ENCODE data around the gene IQSEC3.

The IQSEC3 gene

DNA sequence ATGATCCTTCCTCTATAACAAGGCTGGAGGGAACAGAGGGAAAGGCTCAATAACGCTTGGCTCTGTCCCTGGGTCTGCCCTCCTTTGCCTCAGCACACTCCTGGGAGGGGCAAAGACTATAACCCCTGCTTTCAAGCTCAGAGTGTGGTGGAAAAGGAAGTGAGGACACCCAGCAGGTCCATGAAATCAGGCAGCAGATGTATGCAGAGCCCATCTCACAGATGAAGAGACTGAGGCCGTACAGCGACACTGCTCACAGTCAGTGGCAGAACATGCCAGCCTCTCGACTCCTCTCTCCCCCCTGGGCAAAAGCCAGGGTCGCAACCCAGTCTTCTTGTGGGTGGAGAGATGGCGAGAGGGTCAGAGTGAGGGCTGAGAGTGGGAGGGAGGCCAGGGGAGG is 107.6 kb downstream of the IQSEC3 start:
- no peak overlapping the region for H2AFZ ChIP-seq (ENCODE audit: low read depth, low read length)
- no peak overlapping the region for H3K4me3 ChIP-seq (ENCODE audit: low read length)
- H3K9me3 ChIP-seq (ENCODE audit: low read length), result no peaks in the 10 kb centered on the region
- H3K4me1 ChIP-seq (ENCODE audit: insufficient read depth, low read length), result peaks cover 7% of the 10 kb centered on the region
- no peaks in the 10 kb centered on the region for H3K36me3 ChIP-seq (ENCODE audit: insufficient read depth, low read length)
- H3K27me3 ChIP-seq (ENCODE audit: insufficient read depth, low read length), result peaks cover 20% of the 10 kb centered on the region

DNA sequence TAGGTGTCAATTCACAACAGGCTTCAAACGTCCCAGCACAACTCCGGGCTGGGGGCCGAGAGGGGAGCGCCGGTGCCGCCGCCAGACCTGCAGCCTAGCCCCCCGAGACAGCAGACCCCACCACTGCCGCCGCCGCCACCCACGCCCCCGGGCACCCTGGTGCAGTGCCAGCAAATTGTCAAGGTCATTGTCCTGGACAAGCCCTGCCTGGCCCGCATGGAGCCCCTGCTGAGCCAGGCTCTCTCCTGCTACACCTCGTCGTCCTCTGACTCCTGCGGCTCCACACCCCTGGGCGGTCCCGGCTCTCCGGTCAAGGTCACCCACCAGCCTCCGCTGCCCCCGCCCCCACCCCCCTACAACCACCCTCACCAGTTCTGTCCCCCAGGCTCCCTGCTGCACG is 108.0 kb downstream of the IQSEC3 start:
- Histone ChIP-seq H3K36me3 (ENCODE audit: insufficient read depth, low read length) (no peaks in the 10 kb centered on the region), H3K27me3 (ENCODE audit: insufficient read depth, low read length) (peaks cover 17% of the 10 kb centered on the region), H2AFZ (ENCODE audit: low read depth, low read length) (no peak overlapping the region), H3K4me3 (ENCODE audit: low read length) (no peak overlapping the region), H3K4me1 (ENCODE audit: insufficient read depth, low read length) (peaks cover 7% of the 10 kb centered on the region), H3K9me3 (ENCODE audit: low read length) (no peaks in the 10 kb centered on the region)

DNA sequence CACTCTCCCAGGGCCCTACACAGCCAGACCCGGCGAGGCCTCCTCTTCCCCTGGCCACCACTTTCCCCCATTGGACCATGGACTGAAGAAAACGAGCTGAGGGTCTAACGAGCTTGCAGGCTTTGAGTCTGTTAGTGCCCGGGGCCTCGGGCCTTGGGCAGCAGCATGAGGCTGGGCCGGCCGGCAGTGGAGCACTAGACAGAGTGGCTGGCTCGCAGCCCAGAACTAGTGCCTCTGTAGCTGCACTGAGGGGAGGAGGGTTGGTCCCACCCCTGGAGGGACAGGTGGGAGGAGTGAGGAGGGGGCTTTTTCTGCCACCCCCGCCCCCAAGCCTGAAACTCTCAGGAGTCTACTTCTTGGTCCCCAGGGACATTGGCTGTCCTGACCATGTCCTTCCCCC is 108.7 kb downstream of the IQSEC3 start:
- peaks cover under 1% of the 10 kb centered on the region for H3K4me1 ChIP-seq (ENCODE audit: insufficient read depth, low read length)

DNA sequence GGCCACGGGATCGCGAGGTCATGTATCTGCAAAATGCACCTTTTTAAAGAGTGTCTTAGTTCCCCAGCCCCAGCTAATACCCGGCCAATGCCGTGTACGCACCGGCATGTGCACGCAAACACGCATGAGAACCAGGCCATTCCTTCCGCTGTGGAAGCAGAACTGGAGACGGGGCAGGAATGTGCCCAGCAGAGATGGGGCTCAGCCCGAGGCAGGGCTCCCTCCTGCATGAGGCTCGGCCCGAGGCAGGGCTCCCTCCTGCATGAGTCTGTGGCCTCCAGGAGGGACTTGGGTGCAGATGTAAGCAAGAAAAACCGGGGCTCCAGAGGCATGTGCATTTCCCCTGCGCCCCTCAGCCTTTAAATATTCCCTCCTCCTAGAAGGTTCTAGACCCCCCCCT is 109.2 kb downstream of the IQSEC3 start:
- Histone ChIP-seq H3K9me3 (ENCODE audit: low read length) (no peaks in the 10 kb centered on the region), H2AFZ (ENCODE audit: low read depth, low read length) (no peak overlapping the region), H3K4me1 (ENCODE audit: insufficient read depth, low read length) (no peaks in the 10 kb centered on the region), H3K36me3 (ENCODE audit: insufficient read depth, low read length) (no peaks in the 10 kb centered on the region), H3K4me3 (ENCODE audit: low read length) (no peak overlapping the region), H3K27me3 (ENCODE audit: insufficient read depth, low read length) (peaks cover 17% of the 10 kb centered on the region)

More for the DNA sequence above, 108.7 kb downstream of the IQSEC3 start:
- Histone ChIP-seq H3K36me3 (ENCODE audit: insufficient read depth, low read length) (no peaks in the 10 kb centered on the region), H2AFZ (ENCODE audit: low read depth, low read length) (no peak overlapping the region), H3K9me3 (ENCODE audit: low read length) (no peaks in the 10 kb centered on the region), H3K27me3 (ENCODE audit: insufficient read depth, low read length) (peaks cover 17% of the 10 kb centered on the region), H3K4me3 (ENCODE audit: low read length) (no peak overlapping the region)

DNA sequence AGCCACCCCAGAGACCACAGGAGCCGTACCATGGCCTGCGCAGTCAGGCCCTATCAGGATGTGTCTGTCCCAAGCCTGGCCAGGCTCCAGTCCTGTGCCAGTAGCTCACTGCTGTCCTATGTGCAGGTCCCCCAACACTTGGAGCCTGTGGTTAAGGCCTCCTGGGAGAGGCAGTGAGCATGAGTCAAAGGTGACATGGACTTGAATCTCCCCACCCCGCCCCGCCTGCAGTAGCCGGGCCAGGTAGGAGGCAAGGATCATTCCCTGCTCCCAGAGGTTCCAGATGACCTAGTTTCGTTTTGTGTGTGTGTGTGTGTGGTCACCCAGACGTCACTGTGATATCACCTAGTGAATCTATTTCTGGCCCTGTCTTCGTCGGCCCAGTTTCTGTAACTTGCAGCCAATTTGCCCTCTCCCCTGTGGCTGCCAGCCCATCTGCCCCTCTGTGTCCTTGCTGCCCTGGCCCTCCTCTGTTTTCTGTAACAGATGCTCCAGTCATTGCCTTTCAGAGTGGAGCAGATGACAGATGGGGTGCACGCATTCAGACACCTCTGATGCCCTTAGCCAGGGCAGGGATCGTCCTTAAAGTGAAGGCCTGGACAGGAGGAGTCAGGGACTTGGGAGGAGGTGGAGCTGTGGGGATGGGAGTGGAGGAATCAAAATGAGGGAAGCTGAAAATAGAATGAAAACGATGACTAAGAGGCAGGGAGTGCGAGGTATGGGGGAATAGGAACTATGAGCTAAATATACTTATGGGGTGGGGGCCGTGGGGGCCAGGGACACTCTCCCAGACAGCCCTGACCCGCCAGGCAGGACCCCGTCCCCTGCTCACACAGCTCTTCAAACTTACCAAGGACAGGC is 110.0 kb downstream of the IQSEC3 start:
- no peak overlapping the region for H2AFZ ChIP-seq (ENCODE audit: low read depth, low read length)
- H3K36me3 ChIP-seq (ENCODE audit: insufficient read depth, low read length), result no peaks in the 10 kb centered on the region
- no peak overlapping the region for H3K4me3 ChIP-seq (ENCODE audit: low read length)
- no peaks in the 10 kb centered on the region for H3K4me1 ChIP-seq (ENCODE audit: insufficient read depth, low read length)
- H3K27me3 ChIP-seq (ENCODE audit: insufficient read depth, low read length), result peaks cover 12% of the 10 kb centered on the region
- H3K9me3 ChIP-seq (ENCODE audit: low read length), result no peaks in the 10 kb centered on the region

DNA sequence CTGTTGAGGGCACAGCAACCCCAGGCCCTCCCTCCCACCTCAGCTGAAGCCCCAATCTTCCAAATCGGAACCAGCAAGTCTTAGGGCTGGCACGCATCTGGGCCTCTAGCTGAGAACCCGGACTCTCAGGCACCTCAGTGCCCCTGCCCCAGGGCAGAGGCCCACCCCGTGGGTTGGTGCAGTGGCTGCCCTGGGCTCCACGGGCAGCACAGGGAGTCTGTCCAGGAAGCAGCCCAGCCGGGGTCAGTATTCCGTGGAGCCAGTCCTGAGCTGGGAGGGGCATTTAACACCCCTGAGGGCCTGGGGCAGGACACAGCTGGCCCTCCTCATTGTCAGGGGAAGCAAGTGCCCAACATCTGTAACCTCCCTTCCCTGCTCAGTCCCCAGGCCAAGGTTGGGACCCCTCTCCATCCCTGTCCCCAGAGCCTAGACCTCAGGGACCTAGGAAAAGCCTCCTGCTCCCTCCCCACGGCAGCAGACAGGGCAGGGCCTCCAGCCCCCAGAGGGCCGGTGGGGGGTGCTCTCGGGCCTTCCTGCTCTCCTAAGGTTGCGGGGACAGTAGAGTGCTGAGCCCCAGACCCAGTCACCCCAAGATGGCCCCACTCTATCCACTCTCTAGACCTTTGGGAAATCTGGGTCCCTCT is 110.9 kb downstream of the IQSEC3 start:
- Histone ChIP-seq H2AFZ (ENCODE audit: low read depth, low read length) (no peak overlapping the region), H3K36me3 (ENCODE audit: insufficient read depth, low read length) (no peaks in the 10 kb centered on the region), H3K4me1 (ENCODE audit: insufficient read depth, low read length) (no peaks in the 10 kb centered on the region), H3K9me3 (ENCODE audit: low read length) (no peaks in the 10 kb centered on the region), H3K4me3 (ENCODE audit: low read length) (no peak overlapping the region), H3K27me3 (ENCODE audit: insufficient read depth, low read length) (peaks cover 10% of the 10 kb centered on the region)

DNA sequence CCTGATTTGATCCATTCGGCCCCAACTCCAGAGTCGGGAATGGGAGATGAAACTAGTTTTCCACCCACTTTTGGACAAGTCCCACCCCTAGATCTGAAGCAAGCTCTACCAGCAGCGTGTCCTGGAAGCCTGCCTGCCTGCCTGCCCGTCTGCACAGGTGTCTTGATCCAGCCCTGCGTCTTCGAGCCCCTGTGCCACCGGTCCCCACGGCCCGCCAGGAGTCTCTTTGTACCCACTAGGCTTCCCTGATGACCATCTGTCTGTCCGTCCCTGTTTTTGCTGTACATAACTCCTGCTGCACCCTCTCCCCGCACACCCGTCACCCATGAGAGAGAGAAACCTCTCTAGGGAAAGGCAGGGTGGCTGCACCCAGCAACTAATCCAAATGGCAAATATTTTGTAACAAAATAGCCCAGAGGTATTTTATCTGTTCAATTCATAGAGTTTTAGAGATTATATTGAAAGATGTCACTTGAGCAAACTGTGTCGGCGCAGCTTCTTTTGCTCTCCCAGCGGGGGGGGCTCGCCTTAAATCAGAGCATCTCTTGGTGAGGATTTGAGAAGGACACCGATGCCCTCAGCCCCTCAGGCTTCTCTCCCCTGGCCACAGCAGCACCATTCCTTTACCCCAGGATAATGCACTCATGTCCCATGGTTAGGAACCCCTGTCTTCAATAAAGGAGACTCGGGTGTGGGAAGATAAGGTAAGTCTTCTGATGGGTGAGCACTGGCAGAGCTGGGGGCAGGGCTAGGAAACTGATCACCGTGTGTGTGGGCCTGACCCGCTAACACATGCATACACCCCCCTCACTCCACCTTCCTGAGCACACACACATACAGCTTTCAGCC is 111.6 kb downstream of the IQSEC3 start:
- Histone ChIP-seq H3K36me3 (ENCODE audit: insufficient read depth, low read length) (no peaks in the 10 kb centered on the region), H2AFZ (ENCODE audit: low read depth, low read length) (no peak overlapping the region), H3K4me3 (ENCODE audit: low read length) (no peak overlapping the region), H3K9me3 (ENCODE audit: low read length) (no peaks in the 10 kb centered on the region), H3K4me1 (ENCODE audit: insufficient read depth, low read length) (no peaks in the 10 kb centered on the region), H3K27me3 (ENCODE audit: insufficient read depth, low read length) (peaks cover 8% of the 10 kb centered on the region)

DNA sequence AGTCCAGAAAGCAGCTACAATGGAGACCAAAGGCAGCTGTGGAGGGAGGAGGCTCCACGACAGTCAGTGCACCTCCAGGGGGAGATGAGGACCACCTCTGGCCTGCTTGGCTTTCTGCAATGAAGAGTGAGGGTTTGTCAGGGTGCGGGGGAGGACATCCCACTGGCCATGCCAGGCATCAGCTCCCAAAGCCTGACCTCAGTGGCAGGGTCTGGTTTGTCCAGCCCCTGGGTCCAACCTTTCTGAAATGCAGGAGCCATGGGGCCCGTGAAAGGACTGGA is 112.2 kb downstream of the IQSEC3 start:
- Histone ChIP-seq H3K36me3 (ENCODE audit: insufficient read depth, low read length) (no peaks in the 10 kb centered on the region), H3K9me3 (ENCODE audit: low read length) (no peaks in the 10 kb centered on the region), H2AFZ (ENCODE audit: low read depth, low read length) (no peak overlapping the region), H3K27me3 (ENCODE audit: insufficient read depth, low read length) (peaks cover 8% of the 10 kb centered on the region), H3K4me3 (ENCODE audit: low read length) (no peak overlapping the region), H3K4me1 (ENCODE audit: insufficient read depth, low read length) (no peaks in the 10 kb centered on the region)

DNA sequence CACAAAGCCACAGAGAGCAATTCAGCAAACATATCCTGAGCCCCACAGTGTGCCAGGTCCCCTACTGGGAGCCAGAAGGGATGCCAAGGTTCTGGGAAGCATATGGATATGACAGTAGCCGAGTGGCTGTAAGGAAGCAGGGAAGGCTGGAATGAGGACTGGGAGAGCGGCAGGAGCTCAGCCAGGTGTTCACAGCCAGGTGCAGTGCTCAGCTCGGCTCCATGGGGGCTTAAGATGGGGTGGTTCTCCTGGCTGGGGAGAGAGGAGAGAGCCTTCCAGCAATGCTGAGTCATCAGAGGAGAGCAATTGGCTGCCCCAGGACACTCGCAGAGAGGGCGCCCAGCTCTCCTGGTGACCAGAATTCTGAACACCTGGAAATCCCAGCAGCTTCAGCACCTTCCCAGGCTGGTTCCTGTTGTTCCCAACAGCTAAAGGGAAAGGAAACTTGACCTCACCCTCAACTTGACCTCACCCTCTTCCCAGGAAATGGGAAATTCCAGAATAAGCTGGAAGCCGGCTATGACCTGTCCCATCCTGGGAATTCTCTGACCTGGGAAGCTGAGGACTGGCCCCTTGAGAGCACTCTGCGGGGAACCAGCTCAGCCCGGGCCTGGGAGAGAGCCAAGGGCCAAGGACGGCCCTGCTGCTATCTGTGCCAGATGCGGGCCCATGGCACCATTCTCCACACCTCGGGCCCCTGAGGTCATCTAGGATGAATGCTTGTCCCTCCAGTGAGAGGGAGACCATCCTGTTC is 112.7 kb downstream of the IQSEC3 start:
- H3K4me3 ChIP-seq (ENCODE audit: low read length), result no peak overlapping the region
- H3K36me3 ChIP-seq (ENCODE audit: insufficient read depth, low read length), result no peaks in the 10 kb centered on the region
- no peaks in the 10 kb centered on the region for H3K4me1 ChIP-seq (ENCODE audit: insufficient read depth, low read length)
- H3K27me3 ChIP-seq (ENCODE audit: insufficient read depth, low read length), result peaks cover 8% of the 10 kb centered on the region
- no peak overlapping the region for H2AFZ ChIP-seq (ENCODE audit: low read depth, low read length)
- H3K9me3 ChIP-seq (ENCODE audit: low read length), result no peaks in the 10 kb centered on the region

DNA sequence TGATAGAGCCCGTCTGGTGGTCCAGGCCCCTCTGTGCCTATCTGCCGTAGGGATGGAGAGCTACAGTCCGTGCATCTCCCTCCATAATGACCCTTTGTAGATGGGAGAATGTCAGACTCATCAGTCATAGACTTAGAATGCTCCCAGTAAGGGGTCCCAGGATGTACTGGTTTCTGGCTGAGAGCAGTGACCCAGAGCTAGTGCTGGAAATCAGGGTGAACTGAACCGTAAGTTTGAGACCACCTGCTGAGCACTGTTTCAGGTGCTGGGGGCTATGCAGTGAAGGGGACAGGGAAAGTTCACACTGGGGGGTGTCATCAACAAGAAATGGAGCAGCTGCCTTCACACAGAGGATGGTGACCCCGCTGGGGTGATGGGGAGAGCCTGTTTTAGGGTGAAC is 113.3 kb downstream of the IQSEC3 start:
- no peaks in the 10 kb centered on the region for H3K36me3 ChIP-seq (ENCODE audit: insufficient read depth, low read length)

DNA sequence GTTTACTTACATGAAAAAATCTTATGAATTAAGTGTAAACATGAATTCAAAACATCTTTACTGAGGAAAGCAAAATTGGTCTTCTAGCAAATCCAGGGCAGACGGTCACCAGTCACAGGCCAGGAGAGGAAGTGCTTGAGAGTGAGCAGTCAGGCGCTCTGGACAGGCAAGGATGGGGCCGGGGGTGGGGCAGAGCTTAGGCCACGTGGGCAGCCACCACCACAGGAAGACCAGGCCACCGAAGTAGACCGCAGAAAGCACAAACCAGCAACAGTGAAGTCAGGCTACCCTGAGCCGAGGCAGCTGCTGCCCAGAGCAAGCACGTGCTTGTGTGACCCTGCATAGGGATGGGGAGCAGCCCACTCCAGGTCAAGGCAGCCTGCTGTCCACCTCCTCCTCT is 113.9 kb downstream of the IQSEC3 start:
- no peak overlapping the region for H2AFZ ChIP-seq (ENCODE audit: low read depth, low read length)
- H3K9me3 ChIP-seq (ENCODE audit: low read length), result no peaks in the 10 kb centered on the region
- H3K4me3 ChIP-seq (ENCODE audit: low read length), result no peak overlapping the region
- H3K4me1 ChIP-seq (ENCODE audit: insufficient read depth, low read length), result no peaks in the 10 kb centered on the region
- H3K36me3 ChIP-seq (ENCODE audit: insufficient read depth, low read length), result no peaks in the 10 kb centered on the region
- peaks cover 5% of the 10 kb centered on the region for H3K27me3 ChIP-seq (ENCODE audit: insufficient read depth, low read length)

More for the DNA sequence above, 113.3 kb downstream of the IQSEC3 start:
- no peaks in the 10 kb centered on the region for H3K9me3 ChIP-seq (ENCODE audit: low read length)
- peaks cover 8% of the 10 kb centered on the region for H3K27me3 ChIP-seq (ENCODE audit: insufficient read depth, low read length)
- no peaks in the 10 kb centered on the region for H3K4me1 ChIP-seq (ENCODE audit: insufficient read depth, low read length)
- H2AFZ ChIP-seq (ENCODE audit: low read depth, low read length), result no peak overlapping the region
- no peak overlapping the region for H3K4me3 ChIP-seq (ENCODE audit: low read length)

DNA sequence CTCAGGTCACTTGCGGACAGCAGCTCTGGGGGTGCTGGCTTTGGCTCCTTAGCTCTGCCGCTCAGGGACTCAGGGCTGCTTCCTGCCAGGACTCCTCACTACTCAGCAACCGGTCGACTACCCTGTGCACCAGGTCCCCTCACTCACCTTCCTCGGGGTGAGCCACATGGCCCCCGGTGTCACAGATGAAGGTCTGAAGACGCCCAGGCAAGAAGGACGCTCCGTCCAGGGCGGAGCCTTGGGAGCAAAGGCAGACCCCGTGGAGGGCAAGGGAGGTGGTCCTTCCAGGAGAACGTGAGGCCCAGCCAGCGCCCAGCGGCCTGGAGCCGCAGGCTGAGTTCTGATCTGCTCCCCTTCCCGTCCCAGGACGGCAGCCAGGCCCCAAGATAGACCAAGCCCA is 115.4 kb downstream of the IQSEC3 start:
- Histone ChIP-seq H3K4me3 (ENCODE audit: low read length) (no peak overlapping the region), H3K4me1 (ENCODE audit: insufficient read depth, low read length) (no peaks in the 10 kb centered on the region), H3K9me3 (ENCODE audit: low read length) (no peaks in the 10 kb centered on the region), H3K27me3 (ENCODE audit: insufficient read depth, low read length) (peaks cover 9% of the 10 kb centered on the region), H2AFZ (ENCODE audit: low read depth, low read length) (no peak overlapping the region), H3K36me3 (ENCODE audit: insufficient read depth, low read length) (no peaks in the 10 kb centered on the region)

Measured in neuron (in vitro differentiated cells).